Neural crest cell (in vitro differentiated cells): ENCODE measurements around the gene ADRA1B. TPM values are rescaled to one million over a fixed set of nuclear protein-coding genes. Genes with fewer than 3 reads are reported as not detected.

ENCODE experiments used
- DNase-seq: peaks from one replicate; pipeline ENCODE4 v3.0.0; 2021; ENCODE audit warnings: low read depth, mixed read lengths, low spot score
- H3K27ac Mint-ChIP-seq: one replicate; pipeline ENCODE4 v1.8.0; 2021; ENCODE audit warnings: mild to moderate bottlenecking, mixed read lengths; ENCODE audit not compliant: unreplicated experiment
- H3K27me3 Mint-ChIP-seq: 2 replicates; pipeline ENCODE4 v1.8.0; 2021; ENCODE audit warnings: low read depth, mild to moderate bottlenecking, mixed read lengths
- H3K36me3 Mint-ChIP-seq: 2 replicates; pipeline ENCODE4 v1.8.0; 2021; ENCODE audit warnings: low read depth, mild to moderate bottlenecking, mixed read lengths
- H3K4me1 Mint-ChIP-seq: 2 replicates; pipeline ENCODE4 v1.8.0; 2021; ENCODE audit warnings: mixed read lengths
- H3K4me3 Mint-ChIP-seq: one replicate; pipeline ENCODE4 v1.8.0; 2021; ENCODE audit warnings: mild to moderate bottlenecking, mixed read lengths
- H3K9me3 Mint-ChIP-seq: 2 replicates; pipeline ENCODE4 v1.8.0; 2021; ENCODE audit warnings: mixed read lengths
- total RNA-seq: library from RNA; stranded (reverse); gene quantifications from 2 replicates; pipeline ENCODE4 v1.2.1, GENCODE V29; 2021
- TF ChIP-seq, protein P1 (sequence below): fragments of 200-600 bp; sonication (generic); conservative IDR thresholded peaks from 2 replicates; pipeline ENCODE4 v1.5.0; 2021; ENCODE audit warnings: antibody characterized with exemption, mild to moderate bottlenecking

Gene ADRA1B
- total RNA-seq, 1 donor from 2014 or later: 0.19 TPM

GRCh38 chr5:159976921-159977320 is 60.6 kb downstream of the ADRA1B start:
- Mint-ChIP-seq H3K36me3 (peaks cover 2% of the 10 kb centered on the region), H3K27me3 (peaks cover 89% of the 10 kb centered on the region), H3K4me3 (no peak overlapping the region), H3K27ac (no peak overlapping the region), H3K9me3 (no peaks in the 10 kb centered on the region), H3K4me1 (peaks cover 6% of the 10 kb centered on the region)
- TF ChIP-seq, protein P1, sequence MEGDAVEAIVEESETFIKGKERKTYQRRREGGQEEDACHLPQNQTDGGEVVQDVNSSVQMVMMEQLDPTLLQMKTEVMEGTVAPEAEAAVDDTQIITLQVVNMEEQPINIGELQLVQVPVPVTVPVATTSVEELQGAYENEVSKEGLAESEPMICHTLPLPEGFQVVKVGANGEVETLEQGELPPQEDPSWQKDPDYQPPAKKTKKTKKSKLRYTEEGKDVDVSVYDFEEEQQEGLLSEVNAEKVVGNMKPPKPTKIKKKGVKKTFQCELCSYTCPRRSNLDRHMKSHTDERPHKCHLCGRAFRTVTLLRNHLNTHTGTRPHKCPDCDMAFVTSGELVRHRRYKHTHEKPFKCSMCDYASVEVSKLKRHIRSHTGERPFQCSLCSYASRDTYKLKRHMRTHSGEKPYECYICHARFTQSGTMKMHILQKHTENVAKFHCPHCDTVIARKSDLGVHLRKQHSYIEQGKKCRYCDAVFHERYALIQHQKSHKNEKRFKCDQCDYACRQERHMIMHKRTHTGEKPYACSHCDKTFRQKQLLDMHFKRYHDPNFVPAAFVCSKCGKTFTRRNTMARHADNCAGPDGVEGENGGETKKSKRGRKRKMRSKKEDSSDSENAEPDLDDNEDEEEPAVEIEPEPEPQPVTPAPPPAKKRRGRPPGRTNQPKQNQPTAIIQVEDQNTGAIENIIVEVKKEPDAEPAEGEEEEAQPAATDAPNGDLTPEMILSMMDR: no peak
- no peak for DNase-seq

DNA sequence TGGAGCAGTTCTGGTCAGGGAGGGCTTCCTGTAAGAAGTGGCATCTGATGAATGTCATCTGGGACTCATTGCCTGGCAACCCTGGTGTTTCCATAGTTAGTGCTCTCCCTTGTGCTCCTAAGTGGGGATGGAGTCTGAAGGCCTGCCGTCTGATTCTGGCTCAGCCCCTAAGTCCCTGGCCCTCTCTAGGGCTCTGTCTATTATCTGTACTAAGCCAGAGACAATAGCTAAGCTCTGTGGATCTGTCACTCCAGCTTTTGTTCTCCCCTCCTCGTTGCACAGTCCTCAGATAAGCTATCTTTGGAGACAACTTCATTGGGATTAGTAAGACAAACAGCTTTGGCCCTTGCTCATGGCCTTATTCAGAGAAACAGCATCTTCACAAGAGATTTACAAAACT is 62.1 kb downstream of the ADRA1B start:
- TF ChIP-seq, protein P1: no peak
- peaks cover 93% of the 10 kb centered on the region for H3K27me3 Mint-ChIP-seq
- H3K36me3 Mint-ChIP-seq: no peaks in the 10 kb centered on the region
- H3K27ac Mint-ChIP-seq: no peak overlapping the region
- H3K4me3 Mint-ChIP-seq: no peak overlapping the region
- H3K9me3 Mint-ChIP-seq: no peaks in the 10 kb centered on the region
- DNase-seq: no peak
- H3K4me1 Mint-ChIP-seq: no peaks in the 10 kb centered on the region

- H3K9me3 Mint-ChIP-seq: no peaks in the 10 kb centered on the region
- H3K27me3 Mint-ChIP-seq: peaks cover 96% of the 10 kb centered on the region
- H3K4me1 Mint-ChIP-seq: no peaks in the 10 kb centered on the region
- no peaks in the 10 kb centered on the region for H3K36me3 Mint-ChIP-seq
- TF ChIP-seq, protein P1: no peak
- no peak for DNase-seq
- no peak overlapping the region for H3K27ac Mint-ChIP-seq
- no peak overlapping the region for H3K4me3 Mint-ChIP-seq
Observed at GRCh38 chr5:159982421-159983173, 66.3 kb downstream of the ADRA1B start.

- no peak overlapping the region for H3K27ac Mint-ChIP-seq
- TF ChIP-seq, protein P1: peak; percentile 87
- no peaks in the 10 kb centered on the region for H3K9me3 Mint-ChIP-seq
- H3K36me3 Mint-ChIP-seq: no peaks in the 10 kb centered on the region
- H3K27me3 Mint-ChIP-seq: peaks cover 95% of the 10 kb centered on the region
- DNase-seq: peak; percentile 61
- H3K4me1 Mint-ChIP-seq: no peaks in the 10 kb centered on the region
- no peak overlapping the region for H3K4me3 Mint-ChIP-seq
Observed at GRCh38 chr5:159987031-159987674, 70.9 kb downstream of the ADRA1B start.

DNA sequence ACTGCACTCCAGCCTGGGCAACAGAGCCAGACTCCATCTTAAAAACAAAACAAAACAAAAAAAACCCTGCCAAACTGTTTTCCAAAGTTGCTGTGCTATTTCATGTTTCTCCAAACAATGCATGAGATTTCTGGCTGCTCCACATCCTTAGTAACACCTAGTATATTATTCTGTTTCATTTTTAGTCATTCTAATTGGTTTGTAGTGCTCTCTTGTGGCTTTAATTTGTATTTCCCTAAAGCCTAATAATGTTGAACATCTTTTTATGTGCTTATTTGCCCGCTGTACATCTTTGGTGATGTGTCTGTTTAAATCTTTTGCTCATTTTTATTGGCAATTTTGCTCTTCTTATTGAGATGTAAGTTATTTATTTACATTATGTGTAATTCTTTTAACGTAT is 74.2 kb downstream of the ADRA1B start:
- TF ChIP-seq, protein P1: no peak
- no peaks in the 10 kb centered on the region for H3K9me3 Mint-ChIP-seq
- H3K4me3 Mint-ChIP-seq: no peak overlapping the region
- peaks cover 78% of the 10 kb centered on the region for H3K27me3 Mint-ChIP-seq
- no peak overlapping the region for H3K27ac Mint-ChIP-seq
- H3K36me3 Mint-ChIP-seq: no peaks in the 10 kb centered on the region
- no peaks in the 10 kb centered on the region for H3K4me1 Mint-ChIP-seq
- DNase-seq: no peak
